NCI-H1436 (cell line): ENCODE measurements around the gene ZBTB17.

ENCODE experiments used
- DNase-seq: peaks from one replicate; lab custom pipeline; 2025; lab: John Stamatoyannopoulos, UW

ZBTB17 gene

DNA sequence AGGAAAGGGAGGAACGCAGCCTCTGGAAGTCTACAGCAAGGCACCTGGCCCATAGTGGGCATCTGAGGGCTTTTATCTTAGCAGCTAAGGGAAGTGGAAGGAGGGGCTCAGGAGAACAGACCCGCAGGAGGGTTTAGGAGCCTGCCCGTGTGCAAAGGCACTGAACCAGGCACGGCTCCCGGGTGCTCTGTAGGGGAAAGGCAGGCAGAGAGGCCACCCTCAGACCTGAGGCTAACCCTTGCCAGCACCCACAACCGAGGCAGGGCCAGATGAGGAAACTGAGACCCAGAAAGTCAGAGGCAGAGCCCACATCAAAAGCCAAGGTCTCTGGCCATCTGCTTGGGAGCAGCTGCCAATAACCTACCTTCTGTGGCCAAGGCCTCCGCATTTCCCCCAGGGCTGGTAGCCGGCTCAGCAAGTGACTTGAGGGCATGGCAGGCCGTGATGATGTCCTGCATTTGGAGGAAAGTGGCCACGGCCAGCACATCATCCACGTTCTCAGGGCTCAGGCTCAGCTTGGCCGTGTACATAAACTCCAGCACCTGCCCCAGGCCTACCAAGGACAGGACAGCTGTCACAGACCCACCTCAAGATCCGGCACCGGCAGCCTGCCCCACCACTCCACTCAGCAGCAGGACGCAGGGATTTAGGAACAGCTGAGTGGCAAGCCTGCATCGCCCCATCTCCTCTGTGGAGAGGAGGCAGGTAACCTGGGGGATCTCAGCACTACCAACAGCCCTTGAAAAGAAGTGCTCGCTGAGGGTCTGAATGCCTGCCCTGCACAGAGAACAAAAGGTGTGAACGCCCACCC is 29.1 kb downstream of the ZBTB17 start:
- DNase-seq: no peak

- DNase-seq: no peak
These were observed 30.0 kb downstream of the ZBTB17 start for GRCh38 chr1:15945832-15946448.

GRCh38 chr1:15945011-15945831 is 30.7 kb downstream of the ZBTB17 start:
- no peak for DNase-seq

GRCh38 chr1:15944308-15945010 is 31.4 kb downstream of the ZBTB17 start:
- no peak for DNase-seq

- no peak for DNase-seq
These were observed 32.0 kb downstream of the ZBTB17 start for GRCh38 chr1:15943992-15944307.

GRCh38 chr1:15943328-15943991 is 32.4 kb downstream of the ZBTB17 start:
- no peak for DNase-seq

DNA sequence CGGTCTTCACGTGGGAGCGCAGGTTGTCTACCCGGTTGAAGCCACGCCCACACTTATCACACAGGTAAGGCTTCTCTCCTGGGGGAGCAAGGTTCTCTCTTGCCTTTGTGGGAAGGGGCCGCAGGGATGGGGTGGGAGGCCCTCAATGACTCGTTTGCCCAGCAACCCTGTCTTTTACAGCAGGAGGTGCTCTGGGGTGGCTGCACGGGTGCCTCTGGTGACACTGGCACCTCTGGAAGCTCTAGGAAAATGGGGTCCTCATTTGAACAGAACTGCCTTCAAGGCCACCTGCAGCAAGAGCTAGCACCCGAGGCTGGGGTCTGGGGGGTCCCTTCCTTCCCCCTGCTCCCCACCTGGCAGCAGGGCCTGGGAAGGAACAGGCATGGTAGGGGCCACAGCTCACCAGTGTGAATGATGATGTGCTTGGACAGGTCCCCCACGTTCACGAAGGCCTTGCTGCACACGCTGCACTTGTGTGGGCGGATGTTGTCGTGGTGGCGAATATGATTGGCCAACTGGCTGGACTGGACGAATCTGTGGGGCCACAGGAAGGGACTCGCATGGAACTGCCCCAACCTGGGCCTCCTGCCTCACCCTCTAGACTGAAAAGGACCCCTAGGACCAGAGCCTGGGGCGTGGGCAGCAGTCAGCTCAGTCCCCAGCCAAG is 33.1 kb downstream of the ZBTB17 start:
- no peak for DNase-seq

GRCh38 chr1:15941899-15942660 is 33.8 kb downstream of the ZBTB17 start:
- no peak for DNase-seq

GRCh38 chr1:15941044-15941840 is 34.7 kb downstream of the ZBTB17 start:
- DNase-seq: no peak

- DNase-seq: no peak
These were observed 35.5 kb downstream of the ZBTB17 start for GRCh38 chr1:15940110-15941043.

- no peak for DNase-seq
These were observed 36.5 kb downstream of the ZBTB17 start for GRCh38 chr1:15939181-15940109.

DNA sequence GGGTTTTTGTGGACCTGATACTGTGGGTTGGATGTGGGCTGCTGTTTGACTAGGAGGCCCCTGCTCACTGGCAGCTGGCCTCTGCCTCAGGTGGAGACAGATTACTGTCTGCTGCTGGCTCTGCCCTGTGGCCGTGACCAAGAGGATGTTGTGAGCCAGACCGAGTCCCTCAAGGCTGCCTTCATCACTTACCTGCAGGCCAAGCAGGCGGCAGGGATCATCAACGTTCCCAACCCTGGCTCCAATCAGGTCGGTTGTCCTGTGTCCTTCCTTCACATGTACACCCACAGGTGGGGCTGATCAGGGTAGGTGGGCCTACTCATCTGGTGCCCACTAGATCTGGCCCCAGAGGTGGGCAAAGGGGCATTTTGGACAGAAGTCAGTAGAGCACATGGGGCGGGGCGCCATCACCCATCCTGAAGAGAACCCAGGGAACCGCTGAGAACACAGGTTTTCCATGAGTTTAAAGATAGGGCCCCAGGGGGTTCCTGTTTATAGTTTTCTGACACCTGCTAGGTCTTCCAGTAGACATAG is 37.2 kb downstream of the ZBTB17 start:
- DNase-seq: no peak

DNA sequence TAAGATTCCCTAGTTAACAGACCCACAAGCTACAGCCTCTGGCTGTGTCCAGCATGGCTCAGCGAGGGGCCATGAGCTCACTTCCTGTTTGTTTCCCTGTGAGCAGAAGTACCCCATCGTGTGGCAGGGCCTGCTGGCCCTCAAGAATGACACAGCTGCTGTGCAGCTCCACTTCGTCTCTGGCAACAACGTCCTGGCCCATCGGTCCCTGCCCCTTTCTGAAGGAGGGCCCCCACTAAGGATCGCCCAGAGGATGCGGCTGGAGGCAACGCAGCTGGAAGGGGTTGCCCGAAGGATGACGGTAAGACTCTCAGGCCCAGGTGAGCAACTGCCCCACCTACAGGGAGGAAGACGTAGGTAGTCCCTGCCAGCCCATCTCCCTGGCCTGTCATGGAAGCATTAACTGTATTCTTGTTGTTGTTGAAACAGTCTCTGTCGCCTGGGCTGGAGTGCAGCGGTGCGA is 38.2 kb downstream of the ZBTB17 start:
- DNase-seq: no peak

GRCh38 chr1:15937146-15937545 is 38.8 kb downstream of the ZBTB17 start:
- DNase-seq: no peak

DNA sequence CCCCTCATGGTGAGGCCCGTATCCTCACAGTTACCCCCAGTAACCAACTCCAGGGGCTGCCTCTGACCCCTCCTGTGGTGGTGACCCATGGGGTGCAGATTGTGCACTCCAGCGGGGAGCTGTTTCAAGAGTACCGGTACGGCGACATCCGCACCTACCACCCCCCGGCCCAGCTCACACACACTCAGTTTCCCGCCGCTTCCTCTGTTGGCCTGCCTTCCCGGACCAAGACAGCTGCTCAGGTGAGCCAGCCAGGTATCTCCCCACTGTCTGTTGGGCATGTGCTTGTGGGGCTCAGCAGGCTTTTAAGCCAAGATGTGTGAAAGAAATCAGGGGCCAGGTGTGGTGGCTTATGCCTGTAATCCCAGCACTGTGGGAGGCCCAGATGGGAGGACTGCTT is 39.9 kb downstream of the ZBTB17 start:
- no peak for DNase-seq

DNA sequence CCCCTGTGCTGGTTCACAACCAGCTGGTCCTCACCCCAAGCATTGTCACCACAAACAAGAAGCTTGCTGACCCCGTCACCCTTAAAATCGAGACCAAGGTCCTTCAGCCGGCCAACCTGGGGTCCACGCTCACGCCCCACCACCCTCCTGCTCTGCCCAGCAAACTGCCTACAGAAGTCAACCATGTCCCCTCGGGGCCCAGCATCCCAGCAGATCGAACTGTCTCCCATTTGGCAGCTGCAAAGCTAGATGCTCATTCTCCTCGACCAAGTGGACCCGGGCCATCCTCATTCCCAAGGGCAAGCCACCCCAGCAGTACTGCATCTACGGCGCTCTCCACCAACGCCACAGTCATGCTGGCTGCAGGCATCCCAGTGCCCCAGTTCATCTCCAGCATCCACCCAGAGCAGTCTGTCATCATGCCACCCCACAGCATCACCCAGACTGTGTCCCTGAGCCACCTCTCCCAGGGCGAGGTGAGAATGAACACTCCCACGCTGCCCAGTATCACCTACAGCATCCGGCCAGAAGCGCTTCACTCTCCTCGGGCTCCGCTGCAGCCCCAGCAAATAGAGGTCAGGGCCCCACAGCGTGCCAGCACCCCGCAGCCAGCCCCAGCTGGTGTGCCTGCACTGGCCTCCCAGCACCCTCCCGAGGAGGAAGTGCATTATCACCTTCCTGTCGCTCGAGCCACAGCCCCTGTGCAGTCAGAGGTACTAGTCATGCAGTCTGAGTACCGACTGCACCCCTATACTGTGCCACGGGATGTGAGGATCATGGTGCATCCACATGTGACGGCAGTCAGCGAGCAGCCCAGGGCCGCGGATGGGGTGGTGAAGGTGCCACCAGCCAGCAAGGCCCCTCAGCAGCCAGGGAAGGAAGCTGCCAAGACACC is 40.6 kb downstream of the ZBTB17 start:
- DNase-seq: no peak
